Naive B cell (primary cell): ENCODE data around the gene TRIM72. TPM values are rescaled to one million over a fixed set of nuclear protein-coding genes. Genes with fewer than 3 reads are reported as not detected.

ENCODE experiments used
- ATAC-seq, 2 donors: fragments of 150-1000 bp; cut with Tn5 transposase; 2 replicates each; pipeline ENCODE4 v1.10.0; 2021; ENCODE audit warnings: low read depth in 2 of 2, mild to moderate bottlenecking in 2 of 2, moderate library complexity in 2 of 2
- DNase-seq: peaks from one replicate; pipeline ENCODE4 v3.0.0; 2022
- H3K27ac Mint-ChIP-seq, 6 donors: one replicate each; pipeline ENCODE4 v1.8.0; 2020 to 2022; ENCODE audit warnings: mild to moderate bottlenecking in 6 of 6, mixed read lengths in 6 of 6, moderate library complexity in 5 of 6, inconsistent platforms in 2 of 6
- H3K27me3 Mint-ChIP-seq, 3 donors: one replicate each; pipeline ENCODE4 v1.8.0; 2021 to 2022; ENCODE audit warnings: mixed read lengths in 3 of 3, mild to moderate bottlenecking in 1 of 3
- H3K36me3 Mint-ChIP-seq, 2 donors: one replicate each; pipeline ENCODE4 v1.8.0; 2020 to 2022; ENCODE audit warnings: mixed read lengths in 2 of 2, inconsistent platforms in 1 of 2, mild to moderate bottlenecking in 1 of 2
- H3K4me1 Mint-ChIP-seq, 3 donors: one replicate each; pipeline ENCODE4 v1.8.0; 2020 to 2022; ENCODE audit warnings: mixed read lengths in 3 of 3, inconsistent platforms in 1 of 3, mild to moderate bottlenecking in 1 of 3, moderate library complexity in 1 of 3
- H3K4me3 Mint-ChIP-seq, 8 donors: one replicate each; pipeline ENCODE4 v1.8.0; 2020 to 2022; ENCODE audit warnings: mild to moderate bottlenecking in 8 of 8, mixed read lengths in 8 of 8, moderate library complexity in 8 of 8, inconsistent platforms in 2 of 8
- H3K9me3 Mint-ChIP-seq, 7 donors: one replicate each; pipeline ENCODE4 v1.8.0; 2020 to 2022; ENCODE audit warnings: mixed read lengths in 7 of 7, mild to moderate bottlenecking in 5 of 7, inconsistent platforms in 2 of 7, moderate library complexity in 1 of 7
- polyA plus RNA-seq, 6 donors: library from polyadenylated mRNA; unstranded; fragments of 300-500 nt; fragmentation: Illumina TruSeq; gene quantifications; one replicate each; pipeline ENCODE4 v1.2.3, GENCODE V29; 2021; ENCODE audit warnings: low read depth in 6 of 6

TRIM72 gene
- polyA plus RNA-seq, 6 donors from 2014 or later, result not detected

DNA sequence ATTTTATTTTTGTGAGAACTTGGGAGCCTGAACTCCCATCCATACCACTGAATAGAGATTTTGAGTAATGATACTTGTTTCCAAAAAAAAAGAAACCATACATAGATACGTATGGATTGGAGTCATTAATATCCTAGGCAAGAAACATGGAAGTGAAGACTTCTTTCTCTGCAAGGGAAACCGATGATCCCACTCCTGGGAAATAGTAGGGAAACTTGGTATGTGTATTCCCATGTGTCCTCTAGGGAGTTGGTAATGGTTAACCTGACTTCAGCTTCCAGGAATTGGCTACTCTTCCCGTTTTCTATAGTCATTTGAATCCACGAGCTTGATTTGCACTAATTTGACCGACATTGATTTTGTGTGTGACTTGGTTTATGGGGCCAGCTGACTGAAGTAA, 28.6 kb upstream of the TRIM72 start:
- no peak for ATAC-seq
- Mint-ChIP-seq H3K4me3 (peak overlapping the region in 1 of 8 donors; percentile 66), H3K36me3 (peaks cover 50 to 54% of the 10 kb centered on the region in 2 donors), H3K4me1 (peaks cover 53 to 58% (median 54%) of the 10 kb centered on the region in 3 donors), H3K27me3 (no peaks in the 10 kb centered on the region), H3K27ac (peak overlapping the region in 1 of 6 donors; percentile 71), H3K9me3 (peaks cover 0 to 1% (median 0%) of the 10 kb centered on the region in 7 donors)
- DNase-seq, result no peak

GRCh38 chr16:31186176-31186575, 27.7 kb upstream of the TRIM72 start:
- Mint-ChIP-seq H3K9me3 (peaks cover 0 to under 1% (median 0%) of the 10 kb centered on the region in 7 donors), H3K27ac (peak overlapping the region in 3 of 6 donors; percentile 69 to 74 (median 71)), H3K36me3 (peaks cover 52 to 63% of the 10 kb centered on the region in 2 donors), H3K27me3 (no peaks in the 10 kb centered on the region), H3K4me1 (peaks cover 55 to 57% (median 56%) of the 10 kb centered on the region in 3 donors), H3K4me3 (peak overlapping the region in 1 of 8 donors; percentile 12)
- ATAC-seq, result no peak
- DNase-seq, result no peak

DNA sequence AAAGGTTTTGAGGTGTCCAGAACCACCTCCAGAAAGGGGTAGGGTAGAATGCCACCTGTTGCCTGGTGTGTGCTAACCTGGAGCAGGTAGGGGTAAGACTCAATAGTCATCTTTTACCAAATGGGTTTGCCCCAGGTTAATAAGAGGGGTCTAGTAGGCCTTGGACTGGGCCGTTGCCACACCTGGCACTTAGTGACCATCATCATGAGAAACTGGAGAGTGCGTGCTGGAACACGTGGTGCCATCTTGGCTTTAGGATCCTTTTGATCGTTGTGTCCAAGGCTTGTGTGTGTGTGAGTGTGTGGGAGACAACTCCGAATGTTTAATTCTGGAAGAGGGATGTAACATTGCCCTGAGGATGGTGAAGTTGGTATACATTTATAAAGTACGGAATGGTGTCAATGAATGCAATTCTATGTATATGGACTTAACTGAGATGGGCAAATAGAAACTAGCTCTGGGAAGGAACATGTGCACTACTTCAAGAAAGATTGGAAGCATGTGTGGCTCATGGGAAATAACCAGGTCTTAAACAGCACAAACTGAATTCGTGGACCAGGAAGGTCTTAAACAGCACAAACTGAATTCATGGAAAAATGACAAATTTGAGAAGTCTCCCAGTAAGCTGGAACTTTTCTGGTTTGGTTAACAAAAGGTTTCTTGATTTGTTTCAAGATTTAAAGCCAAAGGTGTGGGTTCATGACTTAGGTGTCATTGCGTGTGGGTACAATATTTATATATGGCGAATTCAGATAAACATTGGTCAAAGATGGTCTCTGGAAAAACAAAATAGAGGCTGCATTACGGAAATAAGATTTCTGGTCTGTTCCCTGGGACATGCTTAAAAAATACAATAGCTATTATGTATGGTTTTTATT, 26.8 kb upstream of the TRIM72 start:
- no peak for DNase-seq
- no peak for ATAC-seq
- Mint-ChIP-seq H3K4me1 (peaks cover 51 to 57% (median 56%) of the 10 kb centered on the region in 3 donors), H3K27me3 (no peaks in the 10 kb centered on the region), H3K9me3 (no peaks in the 10 kb centered on the region), H3K36me3 (peaks cover 53 to 70% of the 10 kb centered on the region in 2 donors), H3K4me3 (peak overlapping the region in 1 of 8 donors; percentile 20), H3K27ac (peak overlapping the region in 4 of 6 donors; percentile 42 to 83 (median 60))

GRCh38 chr16:31187808-31188189, 26.1 kb upstream of the TRIM72 start:
- Mint-ChIP-seq H3K27me3 (no peaks in the 10 kb centered on the region), H3K9me3 (no peaks in the 10 kb centered on the region), H3K27ac (peak overlapping the region in 2 of 6 donors; percentile 38 to 42), H3K4me1 (peaks cover 45 to 51% (median 50%) of the 10 kb centered on the region in 3 donors), H3K36me3 (peaks cover 53 to 70% of the 10 kb centered on the region in 2 donors), H3K4me3 (no peak overlapping the region)
- ATAC-seq, result no peak
- DNase-seq, result no peak

DNA sequence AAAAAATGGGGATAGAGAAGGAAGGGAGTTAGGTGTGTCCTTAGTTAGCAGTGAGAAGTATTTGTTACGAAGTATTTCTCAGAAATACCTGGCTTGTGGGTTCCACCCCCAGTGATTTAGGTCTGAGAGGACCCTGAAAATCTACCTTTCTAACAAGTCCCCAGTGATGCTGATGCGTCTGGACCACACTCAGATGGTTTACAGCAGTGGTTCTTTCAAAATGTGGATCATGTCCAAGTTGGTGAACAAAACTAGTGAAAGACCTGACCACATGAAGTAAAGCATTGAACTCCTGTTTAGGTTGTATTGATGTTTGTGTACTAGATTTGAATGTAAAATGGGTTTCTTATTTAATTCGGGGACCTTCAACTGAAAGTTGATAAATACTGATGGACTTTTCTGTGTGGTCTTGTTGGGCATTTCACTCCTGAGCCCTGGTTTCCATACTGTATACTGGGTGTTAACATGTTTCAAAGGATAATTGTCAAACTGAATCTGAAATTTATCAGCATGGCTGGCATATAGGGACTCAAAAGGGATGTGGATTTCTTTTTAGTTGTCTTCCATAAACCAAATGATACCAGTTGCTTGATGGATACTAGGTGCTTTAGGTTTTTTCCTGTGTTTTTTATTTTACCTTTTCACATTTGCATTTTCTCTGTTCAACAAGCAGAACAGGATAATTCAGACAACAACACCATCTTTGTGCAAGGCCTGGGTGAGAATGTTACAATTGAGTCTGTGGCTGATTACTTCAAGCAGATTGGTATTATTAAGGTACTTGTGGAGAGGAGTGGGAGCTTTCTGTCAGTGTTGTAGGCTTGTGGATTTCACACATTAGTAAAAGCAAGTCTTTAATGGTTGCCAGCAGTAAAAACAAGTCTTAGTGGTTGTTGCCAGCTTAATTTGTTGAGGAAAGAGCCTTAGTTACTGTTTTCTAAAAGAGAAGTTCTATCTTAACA, 25.2 kb upstream of the TRIM72 start:
- Mint-ChIP-seq H3K9me3 (no peaks in the 10 kb centered on the region), H3K4me1 (peaks cover 41 to 49% (median 45%) of the 10 kb centered on the region in 3 donors), H3K27me3 (no peaks in the 10 kb centered on the region), H3K36me3 (peaks cover 58 to 69% of the 10 kb centered on the region in 2 donors), H3K27ac (peak overlapping the region in 3 of 6 donors; percentile 42 to 86 (median 56)), H3K4me3 (peak overlapping the region in 1 of 8 donors; percentile 28)
- ATAC-seq (no peak), DNase-seq (no peak)

DNA sequence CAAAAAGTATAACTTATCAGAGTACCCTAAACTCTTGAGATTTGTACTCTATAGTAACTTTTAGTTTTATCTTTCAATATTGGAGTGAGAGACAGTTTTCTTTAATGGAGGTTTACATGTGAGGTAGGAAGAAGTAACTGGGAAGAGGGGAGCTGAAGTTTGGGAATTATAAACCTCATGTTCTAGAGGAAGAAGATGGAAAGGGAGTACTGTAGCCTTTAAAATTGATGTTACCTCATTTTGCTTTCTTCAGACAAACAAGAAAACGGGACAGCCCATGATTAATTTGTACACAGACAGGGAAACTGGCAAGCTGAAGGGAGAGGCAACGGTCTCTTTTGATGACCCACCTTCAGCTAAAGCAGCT, 24.5 kb upstream of the TRIM72 start:
- Mint-ChIP-seq H3K36me3 (peaks cover 62 to 65% of the 10 kb centered on the region in 2 donors), H3K27me3 (no peaks in the 10 kb centered on the region), H3K4me1 (peaks cover 39 to 48% (median 42%) of the 10 kb centered on the region in 3 donors), H3K27ac (peak overlapping the region in 4 of 6 donors; percentile 12 to 89 (median 62)), H3K4me3 (peak overlapping the region in 1 of 8 donors; percentile 71), H3K9me3 (no peaks in the 10 kb centered on the region)
- ATAC-seq (no peak), DNase-seq (no peak)

- H3K4me3 Mint-ChIP-seq, result no peak overlapping the region
- H3K27me3 Mint-ChIP-seq, result no peaks in the 10 kb centered on the region
- ATAC-seq, result no peak
- H3K4me1 Mint-ChIP-seq, result peaks cover 39 to 44% (median 42%) of the 10 kb centered on the region in 3 donors
- H3K27ac Mint-ChIP-seq, result peak overlapping the region in 4 of 6 donors; percentile 29 to 89 (median 69)
- no peaks in the 10 kb centered on the region for H3K9me3 Mint-ChIP-seq
- DNase-seq, result no peak
- H3K36me3 Mint-ChIP-seq, result peaks cover 57 to 62% of the 10 kb centered on the region in 2 donors
Observed at GRCh38 chr16:31190061-31190460, 23.9 kb upstream of the TRIM72 start.

- no peaks in the 10 kb centered on the region for H3K27me3 Mint-ChIP-seq
- H3K27ac Mint-ChIP-seq, result peak overlapping the region in 4 of 6 donors; percentile 9 to 86 (median 72)
- H3K4me1 Mint-ChIP-seq, result peaks cover 39 to 42% (median 39%) of the 10 kb centered on the region in 3 donors
- peaks cover 53 to 54% of the 10 kb centered on the region in 2 donors for H3K36me3 Mint-ChIP-seq
- DNase-seq, result no peak
- H3K4me3 Mint-ChIP-seq, result no peak overlapping the region
- no peak for ATAC-seq
- H3K9me3 Mint-ChIP-seq, result no peaks in the 10 kb centered on the region
Observed at GRCh38 chr16:31190818-31191444, 23.0 kb upstream of the TRIM72 start.

DNA sequence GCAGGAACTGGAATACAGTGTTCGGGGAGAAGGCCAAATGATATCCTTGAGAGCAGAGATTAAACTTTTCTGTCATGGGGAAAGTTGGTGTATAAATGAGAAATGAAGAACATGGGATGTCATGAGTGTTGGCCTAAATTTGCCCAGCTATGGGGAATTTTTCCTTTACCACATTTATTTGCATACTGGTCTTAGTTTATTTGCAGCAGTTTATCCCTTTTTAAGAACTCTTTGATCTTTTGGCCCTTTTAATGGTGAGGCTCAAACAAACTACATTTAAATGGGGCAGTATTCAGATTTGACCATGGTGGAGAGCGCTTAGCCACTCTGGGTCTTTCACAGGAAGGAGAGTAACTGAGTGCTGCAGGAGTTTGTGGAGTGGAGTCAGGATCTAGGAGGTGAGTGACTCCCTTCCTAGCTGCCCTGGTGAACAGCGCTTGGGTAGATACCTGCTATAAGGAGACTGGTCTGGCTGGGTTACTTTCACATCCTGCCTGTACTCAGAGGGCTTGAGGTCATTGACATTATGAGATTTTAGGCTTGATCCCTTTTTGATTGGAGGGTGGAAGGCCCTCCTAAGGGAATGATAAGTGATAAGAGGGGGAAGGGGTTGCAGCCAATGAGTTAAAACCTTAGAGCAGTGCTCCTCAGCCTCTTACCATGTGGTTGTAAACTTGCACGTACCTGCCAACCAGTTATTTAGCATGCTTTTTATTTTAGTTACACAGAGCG, 22.1 kb upstream of the TRIM72 start:
- peaks cover 36 to 42% (median 39%) of the 10 kb centered on the region in 3 donors for H3K4me1 Mint-ChIP-seq
- ATAC-seq (no peak), DNase-seq (no peak)
- H3K9me3 Mint-ChIP-seq, result no peaks in the 10 kb centered on the region
- no peaks in the 10 kb centered on the region for H3K27me3 Mint-ChIP-seq
- H3K27ac Mint-ChIP-seq, result peak overlapping the region in 3 of 6 donors; percentile 8 to 86 (median 26)
- peak overlapping the region in 3 of 8 donors; percentile 23 to 37 (median 30) for H3K4me3 Mint-ChIP-seq
- peaks cover 45% of the 10 kb centered on the region in 2 donors for H3K36me3 Mint-ChIP-seq

DNA sequence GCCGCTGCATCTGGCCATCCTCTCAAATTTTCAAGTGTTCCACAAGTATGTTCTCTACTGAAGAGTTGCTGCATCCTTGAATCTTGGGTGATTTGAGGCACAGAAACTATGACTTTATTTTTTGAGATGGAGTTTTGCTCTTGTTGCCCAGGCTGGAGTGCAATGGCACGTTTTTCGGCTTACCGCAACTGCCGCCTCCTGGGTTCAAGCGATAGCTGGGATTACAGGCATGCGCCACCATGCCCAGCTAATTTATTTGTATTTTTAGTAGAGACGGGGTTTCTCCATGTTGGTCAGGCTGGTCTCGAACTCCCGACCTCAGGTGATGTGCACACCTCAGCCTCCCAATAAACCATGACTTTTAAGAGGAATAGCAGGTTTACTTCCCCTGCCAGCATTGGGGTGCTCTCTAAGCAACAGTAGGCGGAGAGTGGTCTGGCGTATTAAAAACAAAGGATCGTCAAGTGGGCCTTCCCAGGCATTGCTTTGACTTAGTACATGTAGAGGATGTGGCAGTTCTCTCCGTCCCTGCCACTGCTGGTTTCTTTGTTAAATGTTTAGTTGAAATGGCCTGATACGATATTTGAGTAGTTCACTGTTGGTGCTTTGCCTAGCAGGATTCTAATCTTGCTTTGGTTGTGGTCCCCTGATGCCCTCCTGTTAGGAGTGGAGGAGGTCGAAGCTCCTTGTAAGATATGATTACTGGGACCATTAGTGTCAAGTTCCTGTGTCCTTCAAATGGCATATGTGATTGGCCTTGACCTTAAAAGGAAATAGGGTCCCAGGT, 20.9 kb upstream of the TRIM72 start:
- Mint-ChIP-seq H3K27me3 (no peaks in the 10 kb centered on the region), H3K4me1 (peaks cover 30 to 50% (median 36%) of the 10 kb centered on the region in 3 donors), H3K4me3 (no peak overlapping the region), H3K36me3 (peaks cover 39 to 40% of the 10 kb centered on the region in 2 donors), H3K27ac (peak overlapping the region in 3 of 6 donors; percentile 16 to 73 (median 26)), H3K9me3 (no peaks in the 10 kb centered on the region)
- ATAC-seq (no peak), DNase-seq (no peak)

GRCh38 chr16:31193874-31194273, 20.0 kb upstream of the TRIM72 start:
- H3K27me3 Mint-ChIP-seq, result no peaks in the 10 kb centered on the region
- peaks cover 32 to 37% of the 10 kb centered on the region in 2 donors for H3K36me3 Mint-ChIP-seq
- peaks cover 34 to 54% (median 41%) of the 10 kb centered on the region in 3 donors for H3K4me1 Mint-ChIP-seq

More at GRCh38 chr16:31193874-31194273, 20.0 kb upstream of the TRIM72 start:
- Mint-ChIP-seq H3K9me3 (no peaks in the 10 kb centered on the region), H3K27ac (peak overlapping the region in 2 of 6 donors; percentile 28 to 72), H3K4me3 (peak overlapping the region in 1 of 8 donors; percentile 22)
- DNase-seq, result no peak
- ATAC-seq, result no peak
